A549 treated with Mapracorat at 1 μM for 4 hours (cell line): ENCODE results near the gene RAP1GAP. TPM values are rescaled to one million over a fixed set of nuclear protein-coding genes. Genes with fewer than 3 reads are reported as not detected.

ENCODE experiments used
- total RNA-seq: library from RNA; stranded (reverse); fragments of 200-300 nt; extraction: Qiagen RNA extraction; gene quantifications from 5 replicates; pipeline ENCODE4 v1.2.3, GENCODE V29; 2022

RAP1GAP gene
- 8.1 to 11.4 TPM (median 10.8 TPM) in 5 replicates for total RNA-seq

DNA sequence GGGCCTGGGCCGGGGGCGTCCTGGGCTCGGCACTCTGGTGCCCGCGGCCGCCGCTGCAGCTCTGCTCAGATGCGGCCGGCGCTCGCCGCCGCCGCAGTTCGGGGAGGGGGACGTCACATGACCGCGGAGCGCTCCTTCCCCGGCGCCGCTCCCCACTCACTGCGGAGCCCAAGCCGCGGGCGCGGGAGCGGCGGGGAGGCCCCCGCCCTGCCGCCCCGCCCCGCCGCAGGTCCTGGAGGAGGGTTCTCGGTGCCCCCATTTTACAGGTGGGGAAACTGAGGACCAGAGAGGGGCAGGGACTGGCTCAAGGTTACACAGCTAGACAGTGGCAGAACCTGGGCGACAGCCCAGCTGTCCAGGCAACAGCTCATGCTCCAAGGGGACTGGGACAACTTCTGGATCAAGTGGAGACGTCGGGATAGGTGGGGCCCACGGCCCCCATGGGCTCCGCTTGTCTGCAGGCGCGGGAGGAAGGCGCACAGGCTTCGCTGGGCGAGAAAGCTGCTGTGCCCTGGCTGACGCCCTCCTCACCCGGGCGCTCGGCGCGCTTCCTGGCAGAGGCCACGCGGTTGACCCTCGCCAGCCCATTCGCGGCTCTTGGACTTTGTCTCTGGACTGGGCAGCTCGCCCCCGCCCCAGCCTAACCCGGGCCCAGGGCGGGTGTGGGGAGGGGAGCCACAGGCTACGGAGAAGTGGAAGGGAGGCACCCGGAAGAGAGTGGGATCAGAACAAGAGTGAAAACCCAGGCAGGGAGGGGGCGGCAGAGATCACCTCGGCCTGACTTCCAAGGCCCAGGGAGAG is at the start of gene RAP1GAP:
TSS of gene RAP1GAP (minus strand) at position 100 of the 801 bp plus-strand sequence. CDS start 49,325 bp downstream, outside the sequence.

Other genes with a start within 250 kb of the RAP1GAP start
- 5.4 to 7.2 TPM (median 6.1 TPM) in 5 replicates for gene NBPF3, start 229.2 kb downstream of the RAP1GAP start, total RNA-seq
- 0.18 to 0.50 TPM (median 0.31 TPM) in 5 replicates for gene ALPL, start 159.9 kb downstream of the RAP1GAP start, total RNA-seq
- 14.9 to 18.0 TPM (median 16.9 TPM) in 5 replicates for gene USP48, start 113.8 kb upstream of the RAP1GAP start, total RNA-seq
- gene LDLRAD2, start 142.9 kb upstream of the RAP1GAP start, total RNA-seq = 0.02 to 0.17 TPM (median 0.07 TPM) in 4 of 5 replicates, not detected in the other